MM.1S (cell line): ENCODE data around the gene RAVER2.
A peak's percentile ranks its signal among the peaks of the same experiment; 100 is the strongest.
"Not testable (repeated sequence)": the region's sequence is repeated elsewhere in the genome, so short reads cannot be mapped to it uniquely, and the experiment has no call there.

Experiments
- DNase-seq: peaks from one replicate; pipeline ENCODE4 v3.0.0-alpha.2; 2015
- H2AFZ ChIP-seq: fragments of 300-600 bp; sonication (generic); 2 replicates; pipeline ENCODE4 v1.6.0; 2016; ENCODE audit warnings: antibody characterized with exemption, low read length
- H3F3A ChIP-seq: fragments of 300-600 bp; sonication (generic); 2 replicates; pipeline ENCODE4 v1.6.1; 2016; ENCODE audit warnings: mild to moderate bottlenecking, antibody characterized with exemption, low read length, moderate library complexity, mixed read lengths; ENCODE audit not compliant: insufficient read depth
- H3K27ac ChIP-seq: fragments of 300-600 bp; sonication (generic); 2 replicates; pipeline ENCODE4 v1.5.1; 2016; ENCODE audit warnings: mild to moderate bottlenecking, low read length
- H3K27me3 ChIP-seq: fragments of 300-600 bp; sonication (generic); replicated peaks from 2 replicates; pipeline ENCODE4 v1.6.0; 2016; ENCODE audit warnings: low read length; ENCODE audit not compliant: insufficient read depth
- H3K36me3 ChIP-seq: fragments of 300-600 bp; sonication (generic); replicated peaks from 2 replicates; pipeline ENCODE4 v1.6.1; 2016; ENCODE audit warnings: mild to moderate bottlenecking, low read length, mixed read lengths; ENCODE audit not compliant: insufficient read depth
- H3K4me1 ChIP-seq: fragments of 300-600 bp; sonication (generic); 2 replicates; pipeline ENCODE4 v1.6.1; 2016; ENCODE audit warnings: low read length, mixed read lengths
- H3K4me2 ChIP-seq: fragments of 300-600 bp; sonication (generic); 2 replicates; pipeline ENCODE4 v1.6.0; 2016; ENCODE audit warnings: low read depth, low read length
- H3K4me3 ChIP-seq: fragments of 300-600 bp; sonication (generic); 2 replicates; pipeline ENCODE4 v1.5.1; 2016; ENCODE audit warnings: low read length, mixed read lengths
- H3K79me2 ChIP-seq: fragments of 300-600 bp; sonication (generic); 2 replicates; pipeline ENCODE4 v1.6.1; 2016; ENCODE audit warnings: mixed run types, low read length, mixed read lengths
- H3K9ac ChIP-seq: fragments of 300-600 bp; sonication (generic); 2 replicates; pipeline ENCODE4 v1.6.1; 2016; ENCODE audit warnings: low read length, mixed read lengths
- H3K9me2 ChIP-seq: fragments of 300-600 bp; sonication (generic); replicated peaks from 2 replicates; pipeline ENCODE4 v1.6.1; 2016; ENCODE audit warnings: mild to moderate bottlenecking, low read length, mixed read lengths; ENCODE audit not compliant: insufficient read depth
- H3K9me3 ChIP-seq: fragments of 300-600 bp; sonication (generic); replicated peaks from 2 replicates; pipeline ENCODE4 v1.6.1; 2016; ENCODE audit warnings: mild to moderate bottlenecking, low read length, mixed read lengths; ENCODE audit not compliant: insufficient read depth
- H4K20me1 ChIP-seq: fragments of 300-600 bp; sonication (generic); 2 replicates; pipeline ENCODE4 v1.6.1; 2016; ENCODE audit warnings: mild to moderate bottlenecking, low read length, moderate library complexity, mixed read lengths; ENCODE audit not compliant: insufficient read depth
- CTCF ChIP-seq: fragments of 300-600 bp; sonication (generic); IDR thresholded peaks from 2 replicates; pipeline ENCODE4 v1.5.1; 2016; ENCODE audit warnings: antibody characterized with exemption, low read length, mixed read lengths
- EZH2 ChIP-seq: fragments of 300-600 bp; sonication (generic); optimal IDR thresholded peaks from 2 replicates; pipeline ENCODE3; 2017; ENCODE audit warnings: low read depth, mild to moderate bottlenecking, antibody characterized with exemption, low read length, mixed read lengths
- EZH2phosphoT487 ChIP-seq: fragments of 300-600 bp; sonication (generic); IDR thresholded peaks from 2 replicates; pipeline ENCODE4 v1.6.1; 2018; ENCODE audit warnings: antibody characterized with exemption, low read length

The RAVER2 gene

GRCh38 chr1:64733581-64734286, 11.1 kb upstream of the RAVER2 start:
- H3K4me2 ChIP-seq, result no peak overlapping the region
- H3K27ac ChIP-seq, result no peak overlapping the region
- no peaks in the 10 kb centered on the region for H3K9me3 ChIP-seq
- no peaks in the 10 kb centered on the region for H3K79me2 ChIP-seq
- no peaks in the 10 kb centered on the region for H3K36me3 ChIP-seq
- no peaks in the 10 kb centered on the region for H3K4me1 ChIP-seq
- no peak overlapping the region for H3K9ac ChIP-seq
- H4K20me1 ChIP-seq, result no peaks in the 10 kb centered on the region
- DNase-seq, result no peak
- H3K4me3 ChIP-seq, result no peak overlapping the region
- H2AFZ ChIP-seq, result no peak overlapping the region
- no peaks in the 10 kb centered on the region for H3F3A ChIP-seq
- TF ChIP-seq EZH2, result no peak
- TF ChIP-seq CTCF, result no peak
- no peak for TF ChIP-seq EZH2phosphoT487
- H3K27me3 ChIP-seq, result no peaks in the 10 kb centered on the region
- no peaks in the 10 kb centered on the region for H3K9me2 ChIP-seq

DNA sequence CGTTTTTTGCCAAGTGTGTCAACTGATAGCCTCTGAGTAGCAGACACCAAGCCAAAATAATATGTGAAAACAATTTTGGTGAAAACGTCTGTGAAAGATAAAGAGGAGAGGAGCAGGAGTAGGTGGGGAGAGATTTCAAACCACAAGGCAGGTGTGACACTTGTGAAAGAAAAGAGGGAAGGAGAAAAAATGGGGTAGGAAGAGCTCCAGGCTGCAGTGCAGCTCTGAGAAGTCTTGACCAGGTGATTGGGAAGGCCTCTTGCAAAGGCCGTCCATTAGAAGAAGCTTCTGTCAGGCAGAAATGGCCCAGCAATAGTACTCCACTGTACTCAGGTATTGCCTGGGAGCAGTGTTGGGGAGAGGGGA, 10.6 kb upstream of the RAVER2 start:
- no peaks in the 10 kb centered on the region for H3K9me2 ChIP-seq
- H3K36me3 ChIP-seq, result no peaks in the 10 kb centered on the region
- H3K27me3 ChIP-seq, result no peaks in the 10 kb centered on the region
- no peak overlapping the region for H3K4me3 ChIP-seq
- H3K4me2 ChIP-seq, result no peak overlapping the region
- H4K20me1 ChIP-seq, result no peaks in the 10 kb centered on the region
- no peaks in the 10 kb centered on the region for H3F3A ChIP-seq
- no peak for DNase-seq
- H3K27ac ChIP-seq, result no peak overlapping the region
- TF ChIP-seq CTCF (no peak), EZH2 (no peak), EZH2phosphoT487 (no peak)
- no peak overlapping the region for H2AFZ ChIP-seq
- no peak overlapping the region for H3K9ac ChIP-seq
- no peaks in the 10 kb centered on the region for H3K4me1 ChIP-seq
- no peaks in the 10 kb centered on the region for H3K79me2 ChIP-seq
- H3K9me3 ChIP-seq, result no peaks in the 10 kb centered on the region

DNA sequence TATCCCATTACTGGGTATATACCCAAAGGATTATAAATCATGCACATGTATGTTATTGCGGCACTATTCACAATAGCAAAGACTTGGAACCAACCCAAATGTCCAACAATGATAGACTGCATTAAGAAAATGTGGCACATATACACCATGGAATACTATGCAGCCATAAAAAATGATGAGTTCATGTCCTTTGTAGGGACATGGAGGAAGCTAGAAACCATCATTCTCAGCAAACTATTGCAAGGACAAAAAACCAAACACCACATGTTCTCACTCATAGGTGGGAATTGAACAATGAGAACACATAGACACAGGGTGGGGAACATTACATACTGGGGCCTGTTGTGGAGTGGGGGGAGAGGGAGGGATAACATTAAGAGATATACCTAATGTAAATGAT, 4.2 kb upstream of the RAVER2 start:
- not testable (repeated sequence) for DNase-seq, H3K36me3 ChIP-seq, H3K27ac ChIP-seq, H3K9me3 ChIP-seq, H3K4me3 ChIP-seq, H3K4me2 ChIP-seq, H3F3A ChIP-seq, H4K20me1 ChIP-seq, H3K79me2 ChIP-seq, H3K27me3 ChIP-seq, H2AFZ ChIP-seq, H3K9me2 ChIP-seq, H3K4me1 ChIP-seq, H3K9ac ChIP-seq

DNA sequence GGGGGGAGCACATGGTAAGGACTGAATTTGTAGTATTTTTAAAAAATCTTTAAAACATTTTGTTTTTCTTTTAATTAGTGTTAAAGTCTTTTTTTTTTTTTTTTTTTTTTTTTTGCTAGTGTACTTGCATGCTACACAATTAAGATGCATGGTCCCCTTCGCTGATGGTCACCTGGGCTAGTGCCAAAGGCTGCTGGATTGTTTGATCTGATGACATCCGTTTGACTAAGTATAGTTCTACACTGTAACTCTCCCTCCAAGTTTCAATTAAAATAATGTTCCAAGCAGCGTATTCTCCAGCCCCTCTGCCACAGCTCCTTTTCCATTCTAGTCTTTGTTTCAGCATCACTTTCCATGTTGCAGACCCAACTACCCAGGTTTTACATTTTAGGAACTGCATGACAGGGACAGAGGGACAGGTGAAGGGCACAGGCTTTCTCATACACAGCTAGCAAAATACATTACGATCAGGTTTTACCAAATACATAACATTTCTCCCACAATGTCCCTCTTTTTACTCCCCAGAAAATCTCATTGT, 852 bp upstream of the RAVER2 start:
- no peaks in the 10 kb centered on the region for H3K9me2 ChIP-seq
- peak overlapping the region; percentile 84 for H2AFZ ChIP-seq
- H3K4me2 ChIP-seq, result peak overlapping the region; percentile 83
- peak overlapping the region; percentile 54; the same call in 1 of the 2 replicates for H3K27ac ChIP-seq
- peaks cover 35% of the 10 kb centered on the region for H3K79me2 ChIP-seq
- no peak for TF ChIP-seq CTCF
- TF ChIP-seq EZH2phosphoT487, result no peak
- TF ChIP-seq EZH2, result no peak
- no peaks in the 10 kb centered on the region for H3K27me3 ChIP-seq
- no peak for DNase-seq
- peak overlapping the region; percentile 72 for H3K9ac ChIP-seq
- no peaks in the 10 kb centered on the region for H3K9me3 ChIP-seq
- H3F3A ChIP-seq, result peaks cover 15% of the 10 kb centered on the region; the same call in 1 of the 2 replicates
- H3K4me1 ChIP-seq, result peaks cover 13% of the 10 kb centered on the region
- no peaks in the 10 kb centered on the region; the same call in 1 of the 2 replicates for H4K20me1 ChIP-seq
- H3K36me3 ChIP-seq, result 0 out of 2 replicates have a peak, but pooled peaks cover 4% of the 10 kb centered on the region
- H3K4me3 ChIP-seq, result peak overlapping the region; percentile 77
